Frontal cortex (tissue), 4 donors: ENCODE data around the gene TMEM271. TPM values are rescaled to one million over a fixed set of nuclear protein-coding genes. Genes with fewer than 3 reads are reported as not detected.

Experiments
- DNase-seq, 2 donors: peaks; one replicate each; pipeline ENCODE4 v3.0.0; 2012; ENCODE audit warnings: low spot score in 2 of 2
- FAIRE-seq: peaks from 2 replicates; lab custom pipeline; 2012; peaks lifted over from hg19 to GRCh38; lab: Jason Lieb, UNC
- total RNA-seq: library from RNA; depleted of rRNA; stranded (reverse); fragments of >200 nt; gene quantifications from one replicate; pipeline ENCODE4 v1.2.3, GENCODE V29; 2014
- donor health status: control.
- donor health status: control.
- donor health status: control.

TMEM271 gene
- total RNA-seq, 1 donor from 2014 or later: 15.9 TPM

DNA sequence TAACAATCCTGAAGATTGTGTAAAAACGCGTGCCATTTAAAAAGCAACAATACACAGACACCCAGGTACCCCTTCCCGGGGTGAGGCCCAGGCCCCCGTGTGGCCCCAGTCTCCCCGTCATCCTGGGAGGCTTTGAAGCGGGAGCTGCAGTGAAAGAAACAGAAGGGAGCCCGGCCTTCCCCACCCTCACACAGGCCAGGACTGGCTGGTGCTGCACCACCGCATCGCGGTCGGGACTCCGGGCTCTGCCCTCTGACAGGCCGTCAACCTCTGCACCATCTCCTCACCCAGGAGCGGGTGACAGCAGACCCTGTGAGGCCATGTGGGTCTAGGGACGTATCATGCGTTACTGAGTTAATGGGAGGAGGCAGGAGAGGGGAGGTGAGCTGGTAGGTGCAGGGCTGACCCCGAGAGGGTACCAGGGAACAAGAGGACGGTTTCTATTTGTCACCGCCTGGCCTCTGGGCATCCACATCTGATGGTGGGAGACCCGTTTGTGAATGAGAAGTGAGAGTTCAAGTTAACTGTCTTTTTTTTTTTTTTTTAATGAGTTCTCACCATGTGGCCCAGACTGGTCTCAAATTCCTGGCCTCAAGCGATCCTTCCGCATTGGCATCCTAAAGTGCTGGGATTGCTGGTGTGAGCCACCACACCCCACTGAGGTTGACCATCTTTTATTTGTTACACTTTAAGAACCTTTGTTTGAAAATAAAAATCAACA is 49.7 kb downstream of the TMEM271 start:
- DNase-seq: no peak
- no peak for FAIRE-seq

GRCh38 chr4:525660-526059 is 50.4 kb downstream of the TMEM271 start:
- FAIRE-seq (no peak), DNase-seq (no peak)

GRCh38 chr4:524196-524595 is 51.9 kb downstream of the TMEM271 start:
- DNase-seq (no peak), FAIRE-seq (no peak)

Other genes starting within 250 kb of the TMEM271 start
- gene ZNF141, start 238.5 kb downstream of the TMEM271 start, total RNA-seq: 77.5 TPM
- gene ZNF721, start 77.1 kb downstream of the TMEM271 start, total RNA-seq: 32.6 TPM
- gene PIGG, start 77.1 kb downstream of the TMEM271 start, total RNA-seq: 26.5 TPM
- gene PDE6B, start 49.3 kb upstream of the TMEM271 start, total RNA-seq: 2.0 TPM
- gene ATP5ME, start 98.0 kb upstream of the TMEM271 start, total RNA-seq: 70.9 TPM
- 3.7 TPM for gene MYL5, start 98.2 kb upstream of the TMEM271 start, total RNA-seq
- gene SLC49A3, start 112.9 kb upstream of the TMEM271 start, total RNA-seq: 0.82 TPM
- 62.8 TPM for gene PCGF3, start 129.5 kb upstream of the TMEM271 start, total RNA-seq
- 1.2 TPM for gene CPLX1, start 249.8 kb upstream of the TMEM271 start, total RNA-seq